IPS-20b (cell line): ENCODE results near the gene WNT2B.
"Not testable (repeated sequence)": the region's sequence is repeated elsewhere in the genome, so short reads cannot be mapped to it uniquely, and the experiment has no call there.

Experiments used
- H3K27ac ChIP-seq: one replicate; pipeline ENCODE4 v1.5.1; 2013; ENCODE audit warnings: low read length
- H3K27me3 ChIP-seq: 2 replicates; pipeline ENCODE4 v1.6.1; 2013; ENCODE audit warnings: mild to moderate bottlenecking, low read length, inconsistent platforms; ENCODE audit not compliant: insufficient read depth
- H3K36me3 ChIP-seq: 2 replicates; pipeline ENCODE4 v1.6.1; 2013; ENCODE audit warnings: low read depth, mild to moderate bottlenecking, inconsistent platforms, low read length, moderate library complexity; ENCODE audit not compliant: insufficient read depth
- H3K4me1 ChIP-seq: 2 replicates; pipeline ENCODE4 v1.6.1; 2013; ENCODE audit warnings: mild to moderate bottlenecking, control low read depth, inconsistent platforms, low read length, moderate library complexity; ENCODE audit not compliant: insufficient read depth
- H3K4me3 ChIP-seq: 2 replicates; pipeline ENCODE4 v1.5.1; 2013; ENCODE audit warnings: mild to moderate bottlenecking, low read length, inconsistent platforms
- H3K9ac ChIP-seq: 2 replicates; pipeline ENCODE4 v1.6.1; 2013; ENCODE audit warnings: low read depth, mild to moderate bottlenecking, inconsistent platforms, low read length, moderate library complexity
- H3K9me3 ChIP-seq: 2 replicates; pipeline ENCODE4 v1.6.1; 2013; ENCODE audit warnings: mild to moderate bottlenecking, low read depth, low read length, inconsistent platforms; ENCODE audit not compliant: insufficient read depth

Gene WNT2B

DNA sequence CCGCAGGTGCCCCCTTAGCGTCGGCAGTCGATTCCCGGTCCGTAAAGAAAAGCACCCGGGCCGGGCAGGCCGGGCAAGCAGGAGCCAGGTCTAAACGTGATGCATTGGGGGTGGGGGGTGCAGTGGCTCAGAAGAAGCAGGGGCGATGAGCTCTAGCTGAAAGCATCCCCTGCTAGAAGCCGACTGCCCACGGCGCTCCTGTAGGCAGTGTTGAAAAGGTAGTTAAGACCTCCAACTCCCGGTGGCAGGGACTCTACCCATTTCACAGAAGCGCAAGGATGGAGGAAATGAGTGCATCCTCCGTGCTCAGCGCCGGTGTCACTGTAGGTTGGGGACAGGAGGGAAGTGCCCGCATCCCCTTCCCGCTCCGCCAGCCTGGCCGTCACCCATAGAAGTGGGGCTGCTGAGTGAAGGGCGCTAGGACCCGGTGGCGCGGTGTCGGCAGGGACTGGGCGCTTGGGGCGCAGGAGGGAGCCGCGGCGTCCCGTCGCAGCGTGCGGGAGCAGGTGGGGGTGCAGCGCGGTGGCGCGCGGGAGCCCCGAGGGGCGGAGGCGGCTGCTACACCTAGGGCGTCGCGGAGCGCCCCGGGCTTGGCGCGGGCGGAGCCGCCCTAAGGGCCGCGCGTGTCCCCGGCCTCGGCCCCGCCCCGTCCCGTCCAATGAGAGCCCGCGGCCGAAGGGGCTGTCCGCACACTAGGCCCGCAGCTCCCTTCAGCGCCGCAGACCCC is at the start of gene WNT2B:
TSS of gene WNT2B (plus strand) at position 688 of the 727 bp plus-strand sequence. CDS start 298 bp downstream, outside the sequence.
- H3K27me3 ChIP-seq: peaks cover 95% of the 10 kb centered on the region
- H3K4me3 ChIP-seq: peak within 1 kb of the TSS; percentile 81
- peaks cover 7% of the 10 kb centered on the region; the same call in 1 of the 2 replicates for H3K4me1 ChIP-seq
- no peak within 1 kb of the TSS; the same call in 1 of the 2 replicates for H3K9ac ChIP-seq
- no peaks in the 10 kb centered on the region for H3K36me3 ChIP-seq
- H3K27ac ChIP-seq: no peak within 1 kb of the TSS
- H3K9me3 ChIP-seq: no peaks in the 10 kb centered on the region

GRCh38 chr1:112460615-112461014 is 48.1 kb upstream of the WNT2B start:
- H3K4me3 ChIP-seq: no peak overlapping the region
- no peaks in the 10 kb centered on the region for H3K9me3 ChIP-seq
- H3K27ac ChIP-seq: no peak overlapping the region
- H3K27me3 ChIP-seq: peaks cover 6% of the 10 kb centered on the region
- H3K9ac ChIP-seq: no peak overlapping the region
- H3K36me3 ChIP-seq: peaks cover 33% of the 10 kb centered on the region
- H3K4me1 ChIP-seq: peaks cover 11% of the 10 kb centered on the region

DNA sequence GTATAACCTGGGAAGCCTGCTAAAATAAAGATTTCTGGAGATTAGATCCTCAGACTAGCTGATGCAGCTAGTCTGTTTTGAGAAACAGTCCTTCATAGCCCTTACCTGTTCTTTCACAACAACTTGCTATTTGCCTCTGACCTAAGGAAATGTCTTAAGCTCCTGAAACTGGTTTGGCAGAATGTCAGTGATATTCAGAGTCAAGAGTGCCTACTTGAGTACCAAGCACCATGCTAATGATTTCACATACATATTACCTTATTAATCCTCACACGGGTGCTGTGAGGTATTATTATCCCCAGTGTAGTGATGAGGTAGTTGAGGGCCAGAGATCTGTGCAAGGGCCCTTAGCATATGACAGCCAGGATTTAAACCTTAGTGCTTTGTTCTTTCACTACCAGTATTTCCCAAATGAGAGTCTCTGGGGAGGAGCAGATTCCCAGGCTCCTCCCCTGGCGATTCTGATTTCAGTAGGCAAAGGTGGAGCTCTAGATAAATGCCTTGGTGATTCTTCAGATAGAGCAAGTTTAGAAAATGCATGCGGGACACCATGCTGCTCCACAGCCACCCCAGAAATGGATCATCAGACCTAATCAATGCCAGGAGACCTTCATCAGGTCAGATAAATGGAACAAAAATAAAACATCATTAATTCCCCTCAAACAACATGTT is 47.4 kb upstream of the WNT2B start:
- Histone ChIP-seq H3K27me3 (peaks cover 12% of the 10 kb centered on the region), H3K9me3 (no peaks in the 10 kb centered on the region), H3K9ac (no peak overlapping the region), H3K4me3 (no peak overlapping the region), H3K4me1 (peaks cover 8% of the 10 kb centered on the region), H3K36me3 (peaks cover 25% of the 10 kb centered on the region), H3K27ac (no peak overlapping the region)

- Histone ChIP-seq H3K4me3 (no peak overlapping the region), H3K9ac (no peak overlapping the region; the same call in 1 of the 2 replicates), H3K27me3 (peaks cover 25% of the 10 kb centered on the region), H3K4me1 (peaks cover 8% of the 10 kb centered on the region), H3K36me3 (peaks cover 10% of the 10 kb centered on the region), H3K9me3 (no peaks in the 10 kb centered on the region), H3K27ac (no peak overlapping the region)
Observed at GRCh38 chr1:112462953-112463279, 45.8 kb upstream of the WNT2B start.

DNA sequence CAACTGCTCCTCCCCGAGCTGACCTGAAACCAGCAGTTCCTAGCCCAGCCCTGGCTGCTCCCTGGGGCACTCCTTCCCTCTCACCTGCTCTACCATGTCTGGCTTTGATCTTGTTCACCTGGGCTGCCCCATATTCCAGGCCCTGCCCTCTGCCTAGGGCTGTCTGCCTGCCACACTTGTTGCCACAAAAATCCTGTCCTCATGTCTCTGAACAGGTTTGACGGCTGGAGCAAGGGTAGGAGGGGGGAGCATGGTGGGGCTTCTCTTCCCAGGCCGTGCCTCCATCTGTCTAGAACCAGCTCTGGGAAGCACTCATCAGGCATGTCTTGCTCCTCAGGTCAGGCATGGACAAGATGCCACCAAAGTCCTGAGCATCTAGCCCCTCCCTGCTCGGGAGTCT is 44.3 kb upstream of the WNT2B start:
- H3K27ac ChIP-seq: no peak overlapping the region
- H3K27me3 ChIP-seq: peaks cover 25% of the 10 kb centered on the region
- H3K4me3 ChIP-seq: no peak overlapping the region
- H3K9me3 ChIP-seq: no peaks in the 10 kb centered on the region
- no peaks in the 10 kb centered on the region for H3K36me3 ChIP-seq
- peaks cover 8% of the 10 kb centered on the region for H3K4me1 ChIP-seq
- H3K9ac ChIP-seq: no peak overlapping the region

DNA sequence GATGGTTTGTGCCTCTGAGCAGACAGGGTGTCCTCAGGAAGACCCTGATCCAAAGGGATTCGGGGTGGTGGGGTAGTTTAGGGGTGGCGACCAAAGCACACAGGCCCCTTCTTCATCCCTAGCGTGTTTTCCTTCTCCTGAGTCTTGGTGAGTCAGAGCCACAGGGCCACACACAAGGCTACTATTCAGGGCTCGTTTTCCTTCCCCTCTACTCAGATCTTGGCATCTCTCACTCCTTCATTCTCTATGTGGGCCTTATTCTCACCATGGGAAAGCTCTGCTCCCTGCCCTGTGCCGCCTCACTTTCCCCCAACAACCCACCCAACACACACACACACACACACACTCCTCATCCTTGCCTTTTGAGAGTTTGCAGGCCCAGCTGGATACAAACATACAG is 43.6 kb upstream of the WNT2B start:
- Histone ChIP-seq H3K9me3 (no peaks in the 10 kb centered on the region), H3K27ac (no peak overlapping the region), H3K4me3 (no peak overlapping the region), H3K27me3 (peaks cover 25% of the 10 kb centered on the region), H3K36me3 (no peaks in the 10 kb centered on the region), H3K4me1 (peaks cover 8% of the 10 kb centered on the region), H3K9ac (no peak overlapping the region; the same call in 1 of the 2 replicates)

GRCh38 chr1:112466078-112466660 is 42.6 kb upstream of the WNT2B start:
- Histone ChIP-seq H3K9ac (peak overlapping the region; percentile 49; the same call in 1 of the 2 replicates), H3K36me3 (no peaks in the 10 kb centered on the region), H3K4me1 (peaks cover 6% of the 10 kb centered on the region), H3K4me3 (peak overlapping the region; percentile 42; the same call in 1 of the 2 replicates), H3K27me3 (peaks cover 25% of the 10 kb centered on the region), H3K27ac (no peak overlapping the region), H3K9me3 (no peaks in the 10 kb centered on the region)

DNA sequence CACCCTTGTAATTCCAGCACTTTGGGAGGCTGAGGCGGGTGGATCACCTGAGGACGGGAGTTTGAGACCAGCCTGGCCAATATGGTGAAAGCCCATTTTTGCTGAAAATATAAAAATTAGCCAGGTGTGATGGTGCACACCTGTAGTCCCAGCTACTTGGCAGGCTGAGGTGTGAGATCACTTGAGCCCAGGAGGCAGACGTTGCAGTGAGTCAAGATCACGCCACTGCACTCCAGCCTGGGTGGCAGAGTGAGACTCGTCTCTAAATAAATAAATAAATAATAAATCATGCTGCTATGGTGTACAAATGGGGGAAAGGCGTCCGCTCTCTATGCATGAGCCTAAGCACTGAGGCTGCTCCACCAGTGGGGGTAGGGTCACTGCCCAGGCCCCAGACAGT is 38.4 kb upstream of the WNT2B start:
- not testable (repeated sequence) for H3K4me1 ChIP-seq, H3K4me3 ChIP-seq, H3K9ac ChIP-seq, H3K27ac ChIP-seq, H3K9me3 ChIP-seq, H3K36me3 ChIP-seq
- H3K27me3 ChIP-seq: peaks cover 21% of the 10 kb centered on the region

DNA sequence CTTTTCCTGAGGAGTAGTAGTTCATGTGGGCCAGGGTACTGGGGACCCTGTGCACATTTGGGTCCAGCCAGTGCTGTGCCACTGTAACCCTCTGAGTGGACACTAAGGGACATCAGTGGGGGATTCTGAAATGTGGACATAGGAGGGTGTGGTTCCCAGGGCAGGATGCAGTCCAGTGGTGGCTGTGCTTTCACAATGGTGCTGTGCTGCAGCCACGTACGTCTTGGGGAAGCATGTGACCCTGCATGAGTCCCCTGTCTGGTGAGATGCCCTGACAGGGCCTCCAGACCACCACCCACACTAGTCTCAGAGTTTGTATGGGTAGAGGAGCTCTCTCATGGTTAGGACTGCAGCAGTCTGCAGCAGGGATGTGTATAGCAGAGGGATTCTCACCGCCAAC is 37.8 kb upstream of the WNT2B start:
- Histone ChIP-seq H3K9ac (no peak overlapping the region), H3K4me3 (no peak overlapping the region), H3K27me3 (peaks cover 15% of the 10 kb centered on the region), H3K27ac (no peak overlapping the region), H3K36me3 (no peaks in the 10 kb centered on the region), H3K9me3 (no peaks in the 10 kb centered on the region), H3K4me1 (no peaks in the 10 kb centered on the region; the same call in 1 of the 2 replicates)

- peaks cover 5% of the 10 kb centered on the region for H3K27me3 ChIP-seq
- no peaks in the 10 kb centered on the region for H3K4me1 ChIP-seq
- H3K4me3 ChIP-seq: no peak overlapping the region
- H3K36me3 ChIP-seq: no peaks in the 10 kb centered on the region
- H3K9ac ChIP-seq: no peak overlapping the region
- H3K27ac ChIP-seq: no peak overlapping the region
- H3K9me3 ChIP-seq: peaks cover under 1% of the 10 kb centered on the region; the same call in 1 of the 2 replicates
Observed at GRCh38 chr1:112472142-112472541, 36.6 kb upstream of the WNT2B start.

DNA sequence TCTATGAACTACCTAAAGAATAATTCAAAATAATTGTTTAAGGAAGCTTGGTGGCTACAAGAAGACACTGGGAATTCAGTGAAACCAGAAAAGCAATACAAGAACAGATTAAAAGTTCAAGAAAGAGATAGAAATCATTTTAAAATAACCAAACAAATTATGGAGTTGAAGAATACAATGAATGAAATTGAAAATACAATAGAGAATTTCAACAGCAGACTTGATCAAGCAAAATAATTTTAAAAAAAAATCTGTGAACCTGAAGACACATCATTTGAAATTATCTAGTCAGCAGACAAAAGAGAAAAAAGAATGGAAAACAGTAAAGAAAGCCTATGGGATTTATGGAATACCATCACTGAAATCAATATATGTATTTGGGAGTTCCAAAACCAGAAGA is 31.2 kb upstream of the WNT2B start:
- Histone ChIP-seq H3K27ac (no peak overlapping the region), H3K9ac (no peak overlapping the region), H3K36me3 (no peaks in the 10 kb centered on the region), H3K4me3 (no peak overlapping the region), H3K9me3 (peaks cover 3% of the 10 kb centered on the region), H3K27me3 (no peaks in the 10 kb centered on the region), H3K4me1 (no peaks in the 10 kb centered on the region)

DNA sequence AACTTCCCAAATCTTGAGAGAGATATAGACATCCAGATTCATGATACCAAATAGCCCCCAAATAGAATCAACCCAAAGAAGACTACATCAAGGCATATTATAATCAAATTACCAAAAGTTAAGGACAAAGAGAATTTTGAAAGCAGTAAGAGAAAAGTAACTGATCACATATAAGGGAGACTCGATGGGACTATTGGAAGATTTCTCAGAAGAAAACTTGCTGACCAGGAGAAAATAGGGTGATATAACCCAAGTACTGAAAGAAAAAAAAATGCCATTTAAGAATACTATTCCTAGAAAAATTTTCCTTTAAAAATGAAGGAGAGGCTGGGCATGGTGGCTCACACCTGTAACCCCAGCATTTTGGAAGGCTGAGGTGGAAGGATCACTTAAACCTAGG is 30.5 kb upstream of the WNT2B start:
- no peaks in the 10 kb centered on the region for H3K36me3 ChIP-seq
- H3K27ac ChIP-seq: no peak overlapping the region
- no peak overlapping the region for H3K9ac ChIP-seq
- no peaks in the 10 kb centered on the region for H3K4me1 ChIP-seq
- peaks cover 3% of the 10 kb centered on the region for H3K9me3 ChIP-seq
- H3K4me3 ChIP-seq: no peak overlapping the region
- H3K27me3 ChIP-seq: no peaks in the 10 kb centered on the region
